ENCODE results near the gene SLC10A7. TPM values are rescaled to one million over a fixed set of nuclear protein-coding genes. Genes with fewer than 3 reads are reported as not detected.
A peak's percentile ranks its signal among the peaks of the same experiment; 100 is the strongest.

Gene SLC10A7
- total and polyA plus RNA-seq, 2 experiments from 2014 or later: 1.9 to 2.9 TPM

DNA sequence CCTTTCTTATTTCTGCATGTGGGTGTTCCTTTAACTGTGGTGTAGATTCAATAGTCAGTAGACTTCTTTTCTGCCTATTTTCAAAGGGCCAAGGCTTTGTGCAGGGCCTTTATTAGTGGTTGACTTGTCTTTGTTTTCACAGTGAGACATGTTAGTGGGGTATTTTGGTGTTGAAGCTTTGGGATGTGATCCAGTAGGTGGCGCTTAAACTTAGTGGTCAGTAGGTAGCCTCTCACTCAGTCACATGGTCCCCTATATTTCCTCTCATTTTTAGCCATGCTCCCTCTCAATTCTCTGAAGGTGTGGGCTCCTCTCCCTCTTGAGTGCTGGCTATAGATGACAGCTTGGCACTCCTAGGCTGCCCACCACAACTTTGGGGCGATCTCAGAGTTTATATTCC lies 23.4 kb upstream of the SLC10A7 start:
- TF ChIP-seq CTCF (IDR thresholded peaks at IDR 0.05; ENCODE audit: low read depth, low read length): peak; percentile 40
- DNase-seq (ENCODE audit: low read depth in 1 of 2, low spot score in 1 of 2): peak; percentile 21 to 43
- no peak overlapping the region for H3K27ac ChIP-seq
- H3K36me3 ChIP-seq: no peaks in the 10 kb centered on the region
- no peak overlapping the region for H3K4me3 ChIP-seq
- no peaks in the 10 kb centered on the region for H3K4me1 ChIP-seq (ENCODE audit: low read depth)
- no peaks in the 10 kb centered on the region for H3K27me3 ChIP-seq
- H3K9me3 ChIP-seq (ENCODE audit: low read depth): no peaks in the 10 kb centered on the region

DNA sequence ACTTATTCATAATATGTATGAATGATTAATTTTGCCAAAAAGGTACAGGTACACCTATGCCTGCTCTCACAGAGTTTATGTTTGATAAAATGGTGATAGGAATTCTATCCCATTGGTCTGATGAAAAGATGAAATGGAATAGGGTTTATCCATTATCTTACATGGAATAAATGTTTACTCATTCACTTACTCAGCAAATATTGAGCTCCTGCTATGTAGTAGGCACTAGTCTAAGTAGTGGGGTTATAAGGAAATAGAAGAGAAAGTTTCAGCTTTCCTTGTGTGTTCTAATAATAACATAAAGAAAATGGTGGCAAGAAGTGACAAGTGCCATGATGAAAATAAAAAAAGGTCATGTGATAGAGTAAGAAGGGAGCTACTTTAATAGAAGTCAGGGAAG lies 12.4 kb upstream of the SLC10A7 start:
- Histone ChIP-seq H3K4me3 (no peak overlapping the region), H3K36me3 (no peaks in the 10 kb centered on the region), H3K9me3 (ENCODE audit: low read depth) (no peaks in the 10 kb centered on the region), H3K4me1 (ENCODE audit: low read depth) (no peaks in the 10 kb centered on the region), H3K27me3 (no peaks in the 10 kb centered on the region), H3K27ac (no peak overlapping the region)
- TF ChIP-seq CTCF (IDR thresholded peaks at IDR 0.05; ENCODE audit: low read depth, low read length): no peak
- DNase-seq (ENCODE audit: low read depth in 1 of 2, low spot score in 1 of 2): no peak

DNA sequence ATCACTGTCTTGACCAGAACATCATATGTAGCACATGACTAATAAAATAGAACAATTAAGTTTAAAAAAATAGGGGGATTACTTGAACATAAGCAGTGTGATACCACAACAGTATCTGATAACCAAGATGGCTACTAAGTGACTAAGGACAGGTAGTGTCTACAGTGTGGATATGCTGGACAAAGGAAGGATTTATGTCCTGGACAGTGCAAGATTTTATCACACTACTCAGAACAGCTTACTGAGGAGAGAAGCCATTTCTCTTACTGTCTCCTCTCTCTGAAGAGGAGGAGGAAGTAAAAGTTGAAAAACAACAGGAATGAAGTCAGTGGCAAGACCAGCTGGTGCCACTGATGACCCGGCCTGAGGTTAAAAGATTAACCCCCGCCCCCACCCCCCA lies 4.0 kb upstream of the SLC10A7 start:
- H3K4me1 ChIP-seq (ENCODE audit: low read depth): no peaks in the 10 kb centered on the region
- no peaks in the 10 kb centered on the region for H3K27me3 ChIP-seq
- no peak for DNase-seq (ENCODE audit: low read depth in 1 of 2, low spot score in 1 of 2)
- no peak for TF ChIP-seq CTCF (IDR thresholded peaks at IDR 0.05; ENCODE audit: low read depth, low read length)
- no peak overlapping the region for H3K4me3 ChIP-seq
- H3K9me3 ChIP-seq (ENCODE audit: low read depth): no peaks in the 10 kb centered on the region
- H3K36me3 ChIP-seq: no peaks in the 10 kb centered on the region
- H3K27ac ChIP-seq: no peak overlapping the region

DNA sequence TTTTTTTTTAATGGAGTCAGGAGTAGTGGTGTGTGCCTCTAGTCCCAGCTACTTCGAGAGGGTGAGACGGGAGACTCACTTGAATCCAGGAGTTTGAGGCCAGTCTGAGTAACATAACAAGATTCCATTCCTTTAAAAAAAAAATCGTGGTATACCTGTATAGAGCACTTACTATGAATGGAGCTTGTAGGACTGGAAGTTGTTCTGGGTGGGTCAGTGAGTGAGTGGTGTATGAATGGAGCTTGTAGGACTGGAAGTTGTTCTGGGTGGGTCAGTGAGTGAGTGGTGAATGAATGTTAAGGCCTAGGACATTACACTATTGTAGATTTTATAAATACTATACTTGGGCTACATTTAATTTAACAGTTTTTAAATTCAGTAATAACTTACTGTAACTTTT lies 2.9 kb upstream of the SLC10A7 start:
- peaks cover 5% of the 10 kb centered on the region for H3K4me1 ChIP-seq (ENCODE audit: low read depth)
- H3K27me3 ChIP-seq: no peaks in the 10 kb centered on the region
- H3K4me3 ChIP-seq: no peak overlapping the region
- no peaks in the 10 kb centered on the region for H3K9me3 ChIP-seq (ENCODE audit: low read depth)
- no peaks in the 10 kb centered on the region for H3K36me3 ChIP-seq
- no peak overlapping the region for H3K27ac ChIP-seq
- DNase-seq (ENCODE audit: low read depth in 1 of 2, low spot score in 1 of 2): no peak
- no peak for TF ChIP-seq CTCF (IDR thresholded peaks at IDR 0.05; ENCODE audit: low read depth, low read length)

- Histone ChIP-seq H3K9me3 (ENCODE audit: low read depth) (no peaks in the 10 kb centered on the region), H3K27me3 (no peaks in the 10 kb centered on the region), H3K4me1 (ENCODE audit: low read depth) (peaks cover 5% of the 10 kb centered on the region), H3K4me3 (peak overlapping the region; percentile 83), H3K36me3 (no peaks in the 10 kb centered on the region), H3K27ac (no peak overlapping the region)
- no peak for TF ChIP-seq CTCF (IDR thresholded peaks at IDR 0.05; ENCODE audit: low read depth, low read length)
- peak in 1 of 2 donors; percentile 7 for DNase-seq (ENCODE audit: low read depth in 1 of 2, low spot score in 1 of 2)
Measured at GRCh38 chr4:146522869-146523205, 1.1 kb upstream of the SLC10A7 start.

Data from cardiac muscle cell (in vitro differentiated cells and primary cell).